ENCODE results near the gene PIF1.
"Not testable (repeated sequence)": the region's sequence is repeated elsewhere in the genome, so short reads cannot be mapped to it uniquely, and the experiment has no call there.

GRCh38 chr15:64795299-64795698 lies 30.1 kb downstream of the PIF1 start:
- not testable (repeated sequence) for TF ChIP-seq JUND (IDR thresholded peaks at IDR 0.05); RXRA (IDR thresholded peaks at IDR 0.05); FOXA1 (IDR thresholded peaks at IDR 0.05); GABPA (IDR thresholded peaks at IDR 0.05 in 1 of 2, conservative IDR thresholded peaks at IDR 0.05 in 1 of 2); EGR1 (IDR thresholded peaks at IDR 0.05; ENCODE audit: low read depth in 2 of 2); HNF4A (conservative IDR thresholded peaks at IDR 0.05); TAF1 (conservative IDR thresholded peaks at IDR 0.05); RAD21 (IDR thresholded peaks at IDR 0.05); SP1 (IDR thresholded peaks at IDR 0.05)
- TF ChIP-seq, protein P1, sequence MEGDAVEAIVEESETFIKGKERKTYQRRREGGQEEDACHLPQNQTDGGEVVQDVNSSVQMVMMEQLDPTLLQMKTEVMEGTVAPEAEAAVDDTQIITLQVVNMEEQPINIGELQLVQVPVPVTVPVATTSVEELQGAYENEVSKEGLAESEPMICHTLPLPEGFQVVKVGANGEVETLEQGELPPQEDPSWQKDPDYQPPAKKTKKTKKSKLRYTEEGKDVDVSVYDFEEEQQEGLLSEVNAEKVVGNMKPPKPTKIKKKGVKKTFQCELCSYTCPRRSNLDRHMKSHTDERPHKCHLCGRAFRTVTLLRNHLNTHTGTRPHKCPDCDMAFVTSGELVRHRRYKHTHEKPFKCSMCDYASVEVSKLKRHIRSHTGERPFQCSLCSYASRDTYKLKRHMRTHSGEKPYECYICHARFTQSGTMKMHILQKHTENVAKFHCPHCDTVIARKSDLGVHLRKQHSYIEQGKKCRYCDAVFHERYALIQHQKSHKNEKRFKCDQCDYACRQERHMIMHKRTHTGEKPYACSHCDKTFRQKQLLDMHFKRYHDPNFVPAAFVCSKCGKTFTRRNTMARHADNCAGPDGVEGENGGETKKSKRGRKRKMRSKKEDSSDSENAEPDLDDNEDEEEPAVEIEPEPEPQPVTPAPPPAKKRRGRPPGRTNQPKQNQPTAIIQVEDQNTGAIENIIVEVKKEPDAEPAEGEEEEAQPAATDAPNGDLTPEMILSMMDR (IDR thresholded peaks at IDR 0.05; ENCODE audit: low read depth, low read length, missing input control) = not testable (repeated sequence)
- TF ChIP-seq, protein P2, sequence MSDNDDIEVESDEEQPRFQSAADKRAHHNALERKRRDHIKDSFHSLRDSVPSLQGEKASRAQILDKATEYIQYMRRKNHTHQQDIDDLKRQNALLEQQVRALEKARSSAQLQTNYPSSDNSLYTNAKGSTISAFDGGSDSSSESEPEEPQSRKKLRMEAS (IDR thresholded peaks at IDR 0.05) = not testable (repeated sequence)

Measured in liver (tissue), 3 donors.